Medulla oblongata (tissue), 1 donor: ENCODE data around the gene PCNX3.
A peak's percentile ranks its signal among the peaks of the same experiment; 100 is the strongest.

Experiments
- DNase-seq: peaks from one replicate; pipeline ENCODE4 v3.0.0-alpha.2; 2015; ENCODE audit errors: extremely low spot score

The PCNX3 gene

GRCh38 chr11:65615229-65615949 is at the start of gene PCNX3:
Gene PCNX3, plus strand, starts transcription at chr11:65615776. Its CDS starts 536 bp downstream, at chr11:65616312.
- peak; percentile 100 for DNase-seq

GRCh38 chr11:65569164-65569972 is 46.2 kb upstream of the PCNX3 start:
- DNase-seq = no peak

- DNase-seq = peak; percentile 98
Observed at GRCh38 chr11:65569973-65570918, 45.3 kb upstream of the PCNX3 start, which contains the start of gene ZNRD2. Gene ZNRD2, plus strand, starts transcription at chr11:65570477. Its CDS starts 15 bp downstream, at chr11:65570492.

DNA sequence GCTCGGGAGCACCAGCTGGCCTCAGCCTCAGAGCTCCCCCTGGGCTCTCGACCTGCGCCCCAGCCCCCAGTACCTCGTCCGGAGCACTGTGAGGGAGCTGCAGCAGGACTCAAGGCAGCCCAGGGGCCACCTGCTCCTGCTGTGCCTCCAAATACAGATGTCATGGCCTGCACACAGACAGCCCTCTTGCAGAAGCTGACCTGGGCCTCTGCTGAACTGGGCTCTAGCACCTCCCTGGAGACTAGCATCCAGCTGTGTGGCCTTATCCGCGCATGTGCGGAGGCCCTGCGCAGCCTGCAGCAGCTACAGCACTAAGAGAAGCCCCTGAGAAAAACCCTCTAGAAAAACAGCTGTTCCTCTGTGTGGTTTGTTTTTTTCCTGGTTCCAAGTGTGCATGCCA is 44.2 kb upstream of the PCNX3 start:
- DNase-seq = no peak

DNA sequence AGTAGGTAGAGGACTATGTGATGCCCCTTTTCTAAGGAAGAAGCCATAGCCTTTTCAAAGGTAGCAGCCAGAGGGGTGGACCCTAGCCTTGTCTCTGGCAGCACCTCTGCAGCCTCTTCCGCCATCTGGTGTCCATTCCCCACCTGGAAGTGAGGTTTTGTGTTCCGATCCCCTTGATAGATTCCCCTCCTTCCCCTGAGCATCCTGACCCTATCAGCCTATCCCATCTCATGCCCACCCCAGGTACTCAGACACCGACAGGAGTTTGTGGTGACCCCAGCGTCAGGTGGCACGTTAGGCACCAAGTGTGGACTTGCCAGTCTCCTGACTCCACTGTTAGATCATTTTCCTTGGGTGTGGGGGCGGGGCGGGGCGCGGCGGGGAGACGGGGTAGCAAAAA is 43.6 kb upstream of the PCNX3 start:
- DNase-seq = peak; percentile 33

GRCh38 chr11:65572356-65573051 is 43.1 kb upstream of the PCNX3 start, which contains the start of gene FAM89B:
Gene FAM89B, plus strand, starts transcription at chr11:65572538. Its CDS starts 132 bp downstream, at chr11:65572670.
- DNase-seq = peak; percentile 92

GRCh38 chr11:65573391-65574079 is 42.0 kb upstream of the PCNX3 start:
- no peak for DNase-seq

- peak; percentile 84 for DNase-seq
Observed at GRCh38 chr11:65574109-65574810, 41.3 kb upstream of the PCNX3 start.

GRCh38 chr11:65574811-65575567 is 40.6 kb upstream of the PCNX3 start:
- no peak for DNase-seq

- no peak for DNase-seq
Observed at GRCh38 chr11:65575568-65576231, 39.9 kb upstream of the PCNX3 start, which contains the start of gene EHBP1L1. Gene EHBP1L1, plus strand, starts transcription at chr11:65576053. Its CDS starts 250 bp downstream, at chr11:65576303.

- no peak for DNase-seq
Observed at GRCh38 chr11:65576232-65576866, 39.2 kb upstream of the PCNX3 start.

- DNase-seq = peak; percentile 66
Observed at GRCh38 chr11:65576867-65577755, 38.5 kb upstream of the PCNX3 start.

- DNase-seq = no peak
Observed at GRCh38 chr11:65577756-65578109, 37.8 kb upstream of the PCNX3 start.

DNA sequence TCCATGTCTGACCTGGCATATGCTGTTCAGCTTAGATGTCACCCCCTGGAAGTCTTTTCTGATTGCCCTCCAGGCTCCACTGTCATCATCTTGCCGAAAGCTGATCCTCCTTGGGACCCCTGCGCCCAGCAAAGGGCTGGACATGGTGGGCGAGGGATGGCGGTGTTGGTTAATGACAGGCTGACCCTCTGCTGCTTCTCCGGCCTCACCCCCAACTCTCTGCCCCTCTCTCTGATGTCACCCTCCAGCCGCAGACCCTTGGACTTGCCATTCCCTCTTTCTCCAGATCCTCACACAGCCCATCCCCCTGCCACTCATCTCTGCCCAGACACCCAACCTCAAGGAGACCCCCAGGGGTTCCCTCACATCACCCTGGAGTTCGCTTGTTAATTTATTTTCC is 37.4 kb upstream of the PCNX3 start:
- no peak for DNase-seq

DNA sequence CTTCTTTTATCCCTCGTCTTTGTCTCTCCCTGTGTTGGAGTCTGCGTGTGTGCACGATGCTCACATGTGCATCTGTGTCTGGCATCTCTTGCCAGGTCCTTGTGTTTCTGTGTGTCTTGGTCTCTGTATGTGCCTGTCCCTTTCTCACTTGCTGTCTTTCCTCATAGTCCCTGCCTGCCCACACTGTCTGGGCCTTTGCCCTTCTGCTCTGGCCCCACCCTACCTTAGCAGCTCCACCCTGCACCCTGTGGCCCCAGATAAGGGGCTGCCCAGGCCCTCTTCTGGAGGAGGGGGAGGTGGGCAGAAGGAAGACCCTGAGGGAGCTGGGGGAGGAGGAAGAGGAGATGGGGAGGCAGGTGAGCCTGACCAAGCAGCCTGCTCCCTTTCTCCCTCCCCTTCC is 36.9 kb upstream of the PCNX3 start:
- no peak for DNase-seq

DNA sequence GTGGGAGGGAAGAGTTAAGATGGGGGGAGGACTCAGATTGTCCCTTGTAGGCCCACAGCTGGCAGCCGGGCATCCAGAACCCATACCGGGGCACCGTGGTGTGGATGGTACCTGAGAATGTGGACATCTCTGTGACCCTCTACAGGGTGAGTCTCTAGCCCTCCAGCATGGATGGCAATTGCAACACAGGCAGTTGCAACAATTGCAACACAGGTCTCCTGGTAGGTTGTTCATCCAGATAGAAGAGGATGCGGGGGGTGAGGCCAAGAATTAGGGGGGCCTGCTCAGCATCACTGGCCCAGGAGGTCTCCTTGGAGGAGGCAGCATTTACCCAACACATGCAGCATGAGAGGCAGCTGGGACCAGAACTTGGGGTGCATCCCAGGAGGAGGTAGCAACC is 36.3 kb upstream of the PCNX3 start:
- no peak for DNase-seq
